HEK293 (cell line): ENCODE results near the gene TMEM255A.
A peak's percentile ranks its signal among the peaks of the same experiment; 100 is the strongest.

Experiments used
- CTCF ChIA-PET: fragments of 350-600 bp; formaldehyde crosslinking; extraction: SDS; loops from one replicate; lab custom pipeline; 2021; ENCODE audit warnings: antibody characterized with exemption; lab: Yijun Ruan, JAX
- POLR2A ChIA-PET: fragments of 300-600 bp; formaldehyde crosslinking; extraction: SDS; loops from one replicate; lab custom pipeline; 2020; ENCODE audit warnings: antibody characterized with exemption, inconsistent platforms; lab: Yijun Ruan, JAX
- H3K27ac ChIP-seq: fragments of 200-500 bp; sonication (Bioruptor generic); 2 replicates; pipeline ENCODE4 v1.5.1; 2014; ENCODE audit warnings: low read depth, low read length, control low read depth, inconsistent platforms; ENCODE audit errors: extremely low read depth
- H3K36me3 ChIP-seq, 2 experiments: fragments of 200-500 bp in 1 of 2; sonication (Bioruptor generic) in 1 of 2; 1 replicate in 1 of 2; 2 replicates in 1 of 2; pipeline ENCODE4 v1.5.1; 2014 to 2017; ENCODE audit warnings: inconsistent platforms in 2 of 2, low read length in 2 of 2; ENCODE audit not compliant: control insufficient read depth in 2 of 2, insufficient read depth in 1 of 2
- H3K4me1 ChIP-seq: fragments of 200-500 bp; sonication (Bioruptor generic); 2 replicates; pipeline ENCODE4 v1.5.1; 2014; ENCODE audit warnings: mild to moderate bottlenecking, low read length, inconsistent platforms; ENCODE audit not compliant: control insufficient read depth, insufficient read depth
- H3K4me3 ChIP-seq: 2 replicates; pipeline ENCODE4 v1.5.1; 2011; ENCODE audit warnings: low read depth, mild to moderate bottlenecking, control low read depth, low read length, moderate library complexity
- H3K9me3 ChIP-seq: fragments of 200-500 bp; sonication (Bioruptor generic); 2 replicates; pipeline ENCODE4 v1.5.1; 2014; ENCODE audit warnings: low read depth, low read length, inconsistent platforms; ENCODE audit not compliant: control insufficient read depth, insufficient read depth
- GLI4 ChIP-seq: fragments of 450-650 bp; formaldehyde crosslinking; IDR thresholded peaks from 2 replicates; pipeline ENCODE4 v1.5.1; 2016; ENCODE audit warnings: missing biosample characterization, missing genetic modification characterization
- GLIS1 ChIP-seq: fragments of 450-650 bp; formaldehyde crosslinking; IDR thresholded peaks from 2 replicates; pipeline ENCODE4 v1.5.1; 2016; ENCODE audit warnings: missing biosample characterization, missing genetic modification characterization
- HOXD13 ChIP-seq: sonication (generic); formaldehyde crosslinking; IDR thresholded peaks from 2 replicates; pipeline ENCODE4 v1.8.0; 2022; ENCODE audit warnings: missing genetic modification reagents, borderline replicate concordance
- IKZF3 ChIP-seq: fragments of 450-650 bp; IDR thresholded peaks from 2 replicates; pipeline ENCODE4 v1.5.0; 2018; ENCODE audit warnings: missing biosample characterization, mild to moderate bottlenecking, missing genetic modification characterization, moderate library complexity
- RBAK ChIP-seq: fragments of 450-650 bp; formaldehyde crosslinking; IDR thresholded peaks from 2 replicates; pipeline ENCODE4 v1.5.1; 2016; ENCODE audit warnings: missing biosample characterization, missing genetic modification characterization
- SALL2 ChIP-seq: fragments of 450-650 bp; formaldehyde crosslinking; IDR thresholded peaks from 2 replicates; pipeline ENCODE4 v1.5.0; 2017; ENCODE audit warnings: missing biosample characterization, mild to moderate bottlenecking, missing genetic modification characterization, borderline replicate concordance
- SETDB1 ChIP-seq: IDR thresholded peaks from one replicate; pipeline ENCODE4 v1.6.1; 2017; ENCODE audit warnings: mild to moderate bottlenecking, low read length, moderate library complexity, mixed read lengths; ENCODE audit not compliant: insufficient read length
- SP2 ChIP-seq: fragments of 450-650 bp; formaldehyde crosslinking; IDR thresholded peaks from 2 replicates; pipeline ENCODE4 v1.5.1; 2016; ENCODE audit warnings: missing biosample characterization, missing genetic modification characterization
- ZBTB8A ChIP-seq: fragments of 450-650 bp; formaldehyde crosslinking; IDR thresholded peaks from 2 replicates; pipeline ENCODE4 v1.5.1; 2016; ENCODE audit warnings: missing biosample characterization, missing genetic modification characterization
- ZIC2 ChIP-seq: fragments of 450-650 bp; formaldehyde crosslinking; IDR thresholded peaks from 2 replicates; pipeline ENCODE4 v1.5.1; 2016; ENCODE audit warnings: missing biosample characterization, missing genetic modification characterization
- ZNF121 ChIP-seq: fragments of 450-650 bp; formaldehyde crosslinking; IDR thresholded peaks from 2 replicates; pipeline ENCODE4 v1.5.1; 2016; ENCODE audit warnings: missing biosample characterization, missing genetic modification characterization
- ZNF140 ChIP-seq: fragments of 450-650 bp; formaldehyde crosslinking; IDR thresholded peaks from 2 replicates; pipeline ENCODE4 v1.5.1; 2016; ENCODE audit warnings: missing biosample characterization, missing genetic modification characterization
- ZNF184 ChIP-seq: fragments of 450-650 bp; IDR thresholded peaks from 2 replicates; pipeline ENCODE4 v1.5.1; 2018; ENCODE audit warnings: missing biosample characterization, mild to moderate bottlenecking, missing genetic modification characterization
- ZNF24 ChIP-seq: fragments of 450-650 bp; formaldehyde crosslinking; IDR thresholded peaks from 2 replicates; pipeline ENCODE4 v1.5.1; 2016; ENCODE audit warnings: missing biosample characterization, missing genetic modification characterization
- ZNF26 ChIP-seq: fragments of 450-650 bp; formaldehyde crosslinking; IDR thresholded peaks from 2 replicates; pipeline ENCODE4 v1.5.1; 2016; ENCODE audit warnings: missing biosample characterization, missing genetic modification characterization
- ZNF280D ChIP-seq: fragments of 450-650 bp; formaldehyde crosslinking; IDR thresholded peaks from 2 replicates; pipeline ENCODE4 v1.5.1; 2016; ENCODE audit warnings: missing biosample characterization, missing genetic modification characterization
- ZNF292 ChIP-seq: fragments of 450-650 bp; formaldehyde crosslinking; IDR thresholded peaks from 2 replicates; pipeline ENCODE4 v1.5.1; 2016; ENCODE audit warnings: low read depth, missing biosample characterization, missing genetic modification characterization, borderline replicate concordance
- ZNF311 ChIP-seq: fragments of 450-650 bp; formaldehyde crosslinking; IDR thresholded peaks from 2 replicates; pipeline ENCODE4 v1.5.1; 2017; ENCODE audit warnings: missing biosample characterization, missing genetic modification characterization, borderline replicate concordance
- ZNF341 ChIP-seq: fragments of 450-650 bp; formaldehyde crosslinking; IDR thresholded peaks from 2 replicates; pipeline ENCODE4; 2016; ENCODE audit warnings: low read depth, missing biosample characterization, missing genetic modification characterization
- ZNF394 ChIP-seq: fragments of 450-650 bp; formaldehyde crosslinking; IDR thresholded peaks from 2 replicates; pipeline ENCODE4 v1.5.1; 2016; ENCODE audit warnings: missing biosample characterization, missing genetic modification characterization, mild to moderate bottlenecking, moderate library complexity, borderline replicate concordance
- ZNF416 ChIP-seq: fragments of 450-650 bp; formaldehyde crosslinking; IDR thresholded peaks from 2 replicates; pipeline ENCODE4 v1.5.1; 2016; ENCODE audit warnings: missing biosample characterization, missing genetic modification characterization
- ZNF501 ChIP-seq: fragments of 450-650 bp; formaldehyde crosslinking; IDR thresholded peaks from 2 replicates; pipeline ENCODE4 v1.5.1; 2016; ENCODE audit warnings: missing biosample characterization, missing genetic modification characterization
- ZNF558 ChIP-seq: fragments of 450-650 bp; formaldehyde crosslinking; IDR thresholded peaks from 2 replicates; pipeline ENCODE4 v1.5.1; 2016; ENCODE audit warnings: missing biosample characterization, missing genetic modification characterization
- ZNF692 ChIP-seq: fragments of 450-650 bp; formaldehyde crosslinking; IDR thresholded peaks from 2 replicates; pipeline ENCODE4 v1.5.1; 2016; ENCODE audit warnings: missing biosample characterization, missing genetic modification characterization
- ZNF776 ChIP-seq: fragments of 450-650 bp; formaldehyde crosslinking; IDR thresholded peaks from 2 replicates; pipeline ENCODE4 v1.5.0; 2017; ENCODE audit warnings: missing biosample characterization, missing genetic modification characterization, borderline replicate concordance
- ZNF785 ChIP-seq: fragments of 450-650 bp; formaldehyde crosslinking; IDR thresholded peaks from 2 replicates; pipeline ENCODE4 v1.5.1; 2016; ENCODE audit warnings: missing biosample characterization, missing genetic modification characterization
- ZSCAN16 ChIP-seq: fragments of 450-650 bp; formaldehyde crosslinking; IDR thresholded peaks from 2 replicates; pipeline ENCODE4 v1.5.1; 2016; ENCODE audit warnings: missing biosample characterization, missing genetic modification characterization

The TMEM255A gene

GRCh38 chrX:120304256-120304655, 7.0 kb downstream of the TMEM255A start:
- ChIA-PET CTCF (interaction anchor here (0.6 kb wide), 1 partner anchor 14 kb away, joined by 3 read pairs; no protein-coding TSS in a partner anchor), POLR2A (no interaction called here)
- Histone ChIP-seq H3K36me3 (no peaks in the 10 kb centered on the region), H3K27ac (no peak overlapping the region), H3K4me1 (peaks cover 4% of the 10 kb centered on the region; the same call in 1 of the 2 replicates), H3K9me3 (no peaks in the 10 kb centered on the region), H3K4me3 (no peak overlapping the region)
- no peak for TF ChIP-seq ZNF311 (tag by site-specific recombination)
- TF ChIP-seq ZNF776, result no peak
- no peak for TF ChIP-seq SP2 (tag by site-specific recombination)
- no peak for TF ChIP-seq ZNF184 (tag by site-specific recombination)

GRCh38 chrX:120302434-120302833, 8.8 kb downstream of the TMEM255A start:
- no peaks in the 10 kb centered on the region for H3K36me3 ChIP-seq
- H3K4me3 ChIP-seq, result no peak overlapping the region
- H3K4me1 ChIP-seq, result peaks cover 4% of the 10 kb centered on the region; the same call in 1 of the 2 replicates
- H3K9me3 ChIP-seq, result no peaks in the 10 kb centered on the region
- TF ChIP-seq ZSCAN16 (tag by site-specific recombination), result no peak
- TF ChIP-seq SALL2, result no peak
- TF ChIP-seq ZNF140, result no peak
- TF ChIP-seq SETDB1, result no peak
- TF ChIP-seq RBAK (tag by site-specific recombination), result no peak
- TF ChIP-seq ZIC2, result peak; percentile 80
- 0 out of 2 replicates have a peak, but pooled peaks have one; percentile 29 for TF ChIP-seq GLIS1 (tag by site-specific recombination)
- no peak for TF ChIP-seq ZNF785 (tag by site-specific recombination)
- TF ChIP-seq ZNF416 (tag by site-specific recombination), result no peak
- no peak for TF ChIP-seq IKZF3 (tag by site-specific recombination)
- no peak for TF ChIP-seq ZNF26 (tag by site-specific recombination)
- TF ChIP-seq ZNF341 (tag by site-specific recombination), result no peak
- TF ChIP-seq ZNF280D (tag by site-specific recombination), result no peak
- TF ChIP-seq HOXD13 (CRISPR knock-in tag), result no peak
- peak; percentile 48; the same call in 1 of the 2 replicates for TF ChIP-seq ZBTB8A (tag by site-specific recombination)
- TF ChIP-seq ZNF121 (tag by site-specific recombination), result no peak
- TF ChIP-seq ZNF501 (tag by site-specific recombination), result no peak
- no peak for TF ChIP-seq ZNF558 (tag by site-specific recombination)
- TF ChIP-seq GLI4 (tag by site-specific recombination), result no peak
- TF ChIP-seq ZNF292 (tag by site-specific recombination), result no peak
- TF ChIP-seq ZNF394 (tag by site-specific recombination), result no peak
- TF ChIP-seq ZNF24 (tag by site-specific recombination), result no peak
- no peak for TF ChIP-seq ZNF692 (tag by site-specific recombination)
- H3K27ac ChIP-seq, result no peak overlapping the region
- ChIA-PET POLR2A (interaction anchor here (1.6 to 1.7 kb wide), 2 partner anchors 9 to 52 kb away, joined by 5 read pairs; partner anchors contain the start of genes TMEM255A and ZBTB33), CTCF (no interaction called here)
